Suprapubic skin (tissue), 3 donors: ENCODE results near the gene DGKQ.

Experiments used
- CTCF ChIP-seq, 2 donors: fragments of 200-600 bp in 1 of 2; fragments of 450-650 bp in 1 of 2; sonication (generic) in 1 of 2; IDR thresholded peaks; one replicate each; pipeline ENCODE4 v1.5.1; 2016 to 2019; ENCODE audit warnings: antibody characterized with exemption in 2 of 2, mild to moderate bottlenecking in 1 of 2, moderate library complexity in 1 of 2
- POLR2AphosphoS5 ChIP-seq, 3 donors: sonication (generic); formaldehyde crosslinking; IDR thresholded peaks; one replicate each; pipeline ENCODE4 v1.6.1; 2017; ENCODE audit warnings: antibody characterized with exemption in 3 of 3

GRCh38 chr4:932713-933070 is 40.7 kb downstream of the DGKQ start:
- TF ChIP-seq POLR2AphosphoS5 (IDR thresholded peaks at IDR 0.05) = no peak
- TF ChIP-seq CTCF (IDR thresholded peaks at IDR 0.05) = no peak
